SK-N-MC (cell line): ENCODE data around the gene AK8.

ENCODE experiments used
- DNase-seq: peaks from one replicate; pipeline ENCODE4 v3.0.0-alpha.2; 2011; ENCODE audit warnings: low read depth, low spot score
- H3K27ac ChIP-seq: fragments of 200-600 bp; sonication (generic); 2 replicates; pipeline ENCODE4 v1.5.1; 2016; ENCODE audit warnings: mixed run types
- H3K36me3 ChIP-seq: fragments of 200-600 bp; sonication (generic); 2 replicates; pipeline ENCODE4 v1.6.1; 2017; ENCODE audit warnings: antibody characterized with exemption, low read length, mixed read lengths; ENCODE audit not compliant: insufficient read depth
- H3K4me3 ChIP-seq: fragments of 200-600 bp; sonication (generic); 2 replicates; pipeline ENCODE4 v1.5.1; 2016
- H3K9ac ChIP-seq: fragments of 200-600 bp; sonication (generic); 2 replicates; pipeline ENCODE4 v1.8.0; 2017; ENCODE audit warnings: mixed run types, mixed read lengths; ENCODE audit not compliant: insufficient read length
- H3K9me3 ChIP-seq: fragments of 200-600 bp; sonication (generic); 2 replicates; pipeline ENCODE4 v1.6.1; 2017; ENCODE audit warnings: low read depth, mild to moderate bottlenecking, antibody characterized with exemption, low read length, moderate library complexity, mixed read lengths
- EZH2 ChIP-seq: fragments of 200-600 bp; sonication (generic); IDR thresholded peaks from one replicate; pipeline ENCODE4 v1.6.1; 2017; ENCODE audit warnings: antibody characterized with exemption
- FOXP2 ChIP-seq: optimal IDR thresholded peaks from 2 replicates; pipeline ENCODE3; 2011; ENCODE audit warnings: mild to moderate bottlenecking, moderate library complexity; ENCODE audit not compliant: insufficient read depth; ENCODE audit errors: extremely low read length, control extremely low read depth
- POLR2AphosphoS5 ChIP-seq: IDR thresholded peaks from 2 replicates; pipeline ENCODE4 v1.6.1; 2012; ENCODE audit warnings: mild to moderate bottlenecking, low read depth, low read length, borderline replicate concordance

The AK8 gene

GRCh38 chr9:132846109-132846917 lies 31.8 kb downstream of the AK8 start:
- Histone ChIP-seq H3K9me3 (no peaks in the 10 kb centered on the region), H3K27ac (no peak overlapping the region), H3K36me3 (no peaks in the 10 kb centered on the region), H3K4me3 (no peak overlapping the region), H3K9ac (no peak overlapping the region)
- DNase-seq: no peak
- no peak for TF ChIP-seq FOXP2
- no peak for TF ChIP-seq POLR2AphosphoS5
- TF ChIP-seq EZH2: no peak

- no peak overlapping the region for H3K27ac ChIP-seq
- H3K4me3 ChIP-seq: no peak overlapping the region
- no peaks in the 10 kb centered on the region for H3K9me3 ChIP-seq
- no peak for DNase-seq
- no peaks in the 10 kb centered on the region for H3K36me3 ChIP-seq
- TF ChIP-seq POLR2AphosphoS5 (no peak), EZH2 (no peak), FOXP2 (no peak)
- H3K9ac ChIP-seq: no peak overlapping the region
These were observed 35.7 kb downstream of the AK8 start for GRCh38 chr9:132842124-132843044.

- H3K9me3 ChIP-seq: no peaks in the 10 kb centered on the region
- TF ChIP-seq POLR2AphosphoS5 (no peak), EZH2 (no peak), FOXP2 (no peak)
- H3K27ac ChIP-seq: no peak overlapping the region
- no peaks in the 10 kb centered on the region for H3K36me3 ChIP-seq
- no peak overlapping the region for H3K4me3 ChIP-seq
- DNase-seq: no peak
- no peak overlapping the region for H3K9ac ChIP-seq
These were observed 37.1 kb downstream of the AK8 start for GRCh38 chr9:132840980-132841379.

GRCh38 chr9:132838291-132838690 lies 39.8 kb downstream of the AK8 start:
- Histone ChIP-seq H3K27ac (no peak overlapping the region), H3K4me3 (no peak overlapping the region), H3K36me3 (no peaks in the 10 kb centered on the region), H3K9ac (no peak overlapping the region), H3K9me3 (no peaks in the 10 kb centered on the region)
- TF ChIP-seq FOXP2 (no peak), EZH2 (no peak), POLR2AphosphoS5 (no peak)
- no peak for DNase-seq

GRCh38 chr9:132837501-132838286 lies 40.4 kb downstream of the AK8 start:
- TF ChIP-seq POLR2AphosphoS5: no peak
- no peak for TF ChIP-seq EZH2
- no peak for TF ChIP-seq FOXP2
- DNase-seq: no peak
- H3K27ac ChIP-seq: no peak overlapping the region

GRCh38 chr9:132834343-132834742 lies 43.7 kb downstream of the AK8 start:
- DNase-seq: no peak
- Histone ChIP-seq H3K4me3 (no peak overlapping the region), H3K9me3 (no peaks in the 10 kb centered on the region), H3K9ac (no peak overlapping the region), H3K27ac (no peak overlapping the region), H3K36me3 (no peaks in the 10 kb centered on the region)
- TF ChIP-seq EZH2: no peak
- no peak for TF ChIP-seq FOXP2
- TF ChIP-seq POLR2AphosphoS5: no peak

More at GRCh38 chr9:132837501-132838286, 40.4 kb downstream of the AK8 start:
- H3K36me3 ChIP-seq: no peaks in the 10 kb centered on the region
- no peak overlapping the region for H3K9ac ChIP-seq
- H3K4me3 ChIP-seq: no peak overlapping the region
- H3K9me3 ChIP-seq: no peaks in the 10 kb centered on the region

- H3K9me3 ChIP-seq: no peaks in the 10 kb centered on the region
- H3K9ac ChIP-seq: no peak overlapping the region
- DNase-seq: no peak
- TF ChIP-seq POLR2AphosphoS5 (no peak), EZH2 (no peak), FOXP2 (no peak)
- no peaks in the 10 kb centered on the region for H3K36me3 ChIP-seq
- no peak overlapping the region for H3K4me3 ChIP-seq
- no peak overlapping the region for H3K27ac ChIP-seq
These were observed 44.4 kb downstream of the AK8 start for GRCh38 chr9:132833550-132834121.
